Activated CD8-positive, alpha-beta T cell treated with anti-CD3 and anti-CD28 coated beads for 36 hours (primary cell): ENCODE measurements around the gene SPTBN1. TPM values are rescaled to one million over a fixed set of nuclear protein-coding genes. Genes with fewer than 3 reads are reported as not detected.
A peak's percentile ranks its signal among the peaks of the same experiment; 100 is the strongest.

Source experiments
- ATAC-seq: fragments of 200-7000 bp; cut with Tn5 transposase; one replicate; pipeline ENCODE4 v1.10.0; 2021; ENCODE audit warnings: mild to moderate bottlenecking, moderate library complexity
- CTCF ChIA-PET: fragments of 350-600 bp; sonication (Branson Sonifier 250); formaldehyde crosslinking; loops from one replicate; lab custom pipeline; 2021; ENCODE audit warnings: antibody characterized with exemption; lab: Charles Lee
- POLR2A ChIA-PET: fragments of 350-600 bp; sonication (Branson Sonifier 250); formaldehyde crosslinking; loops from one replicate; lab custom pipeline; 2021; ENCODE audit warnings: antibody characterized with exemption; lab: Charles Lee
- DNase-seq: peaks from one replicate; pipeline ENCODE4 v3.0.0-alpha.2; 2020
- H3K27ac Mint-ChIP-seq: one replicate; pipeline ENCODE4 v1.8.0; 2021; ENCODE audit warnings: mild to moderate bottlenecking, mixed read lengths
- H3K27me3 Mint-ChIP-seq: one replicate; pipeline ENCODE4 v1.8.0; 2021; ENCODE audit warnings: mixed read lengths
- H3K36me3 Mint-ChIP-seq: one replicate; pipeline ENCODE4 v1.8.0; 2021; ENCODE audit warnings: low read depth, mixed read lengths
- H3K4me1 Mint-ChIP-seq: one replicate; pipeline ENCODE4 v1.8.0; 2021; ENCODE audit warnings: low read depth, mixed read lengths
- H3K4me3 Mint-ChIP-seq: one replicate; pipeline ENCODE4 v1.8.0; 2021; ENCODE audit warnings: mild to moderate bottlenecking, moderate library complexity, mixed read lengths
- H3K9me3 Mint-ChIP-seq: one replicate; pipeline ENCODE4 v1.8.0; 2021; ENCODE audit warnings: mixed read lengths
- CTCF ChIP-seq: fragments of 200-600 bp; IDR thresholded peaks from one replicate; pipeline ENCODE4 v1.8.0; 2022; ENCODE audit warnings: antibody characterized with exemption, mild to moderate bottlenecking
- intact Hi-C: fragments of 100-400 bp; cut with micrococcal nuclease; formaldehyde crosslinking; loops from one replicate; pipeline ENCODE4 v1.10.0; 2022
- total RNA-seq, 2 experiments: library from RNA; stranded (reverse); gene quantifications; one replicate each; pipeline ENCODE4 v1.2.3, GENCODE V29; 2021

Gene SPTBN1
- total RNA-seq, 2 experiments from 2014 or later, result 91.8 to 91.9 TPM

GRCh38 chr2:54613794-54614257 lies 157.7 kb downstream of the SPTBN1 start:
- ChIA-PET CTCF (interaction anchor here (1.6 kb wide), 1 partner anchor 11 kb away, joined by 4 read pairs; no protein-coding TSS in a partner anchor), POLR2A (interaction anchor here (0.9 kb wide), 1 partner anchor 54 kb away, joined by 3 read pairs; no protein-coding TSS in a partner anchor)
- ATAC-seq, result no peak
- no peaks in the 10 kb centered on the region for H3K27me3 Mint-ChIP-seq
- no peak for TF ChIP-seq CTCF
- peaks cover 47% of the 10 kb centered on the region for H3K4me1 Mint-ChIP-seq
- peaks cover 40% of the 10 kb centered on the region for H3K36me3 Mint-ChIP-seq
- H3K4me3 Mint-ChIP-seq, result no peak overlapping the region
- no peak overlapping the region for H3K27ac Mint-ChIP-seq
- intact Hi-C loops, result no loop called here
- DNase-seq, result no peak
- H3K9me3 Mint-ChIP-seq, result no peaks in the 10 kb centered on the region

GRCh38 chr2:54614819-54615218 lies 158.7 kb downstream of the SPTBN1 start:
- TF ChIP-seq CTCF, result no peak
- Mint-ChIP-seq H3K27ac (no peak overlapping the region), H3K4me1 (peaks cover 45% of the 10 kb centered on the region), H3K36me3 (peaks cover 39% of the 10 kb centered on the region), H3K9me3 (no peaks in the 10 kb centered on the region), H3K27me3 (no peaks in the 10 kb centered on the region), H3K4me3 (no peak overlapping the region)
- ChIA-PET POLR2A (interaction anchor here (1.1 kb wide), 1 partner anchor 8 kb away, joined by 4 read pairs; no protein-coding TSS in a partner anchor), CTCF (interaction anchor here (0.6 kb wide), 1 partner anchor 500 kb away, joined by 3 read pairs; no protein-coding TSS in a partner anchor)
- no peak for ATAC-seq
- no peak for DNase-seq
- intact Hi-C loops, result no loop called here

GRCh38 chr2:54615832-54616534 lies 159.9 kb downstream of the SPTBN1 start:
- no peak for DNase-seq
- Mint-ChIP-seq H3K4me3 (no peak overlapping the region), H3K27me3 (no peaks in the 10 kb centered on the region), H3K36me3 (peaks cover 48% of the 10 kb centered on the region), H3K9me3 (no peaks in the 10 kb centered on the region), H3K27ac (peak overlapping the region; percentile 36), H3K4me1 (peaks cover 36% of the 10 kb centered on the region)
- intact Hi-C loops, result no loop called here
- ChIA-PET POLR2A (interaction anchor here (1.1 kb wide), 1 partner anchor 9 kb away, joined by 4 read pairs; no protein-coding TSS in a partner anchor), CTCF (interaction anchor here (0.8 to 2.1 kb wide), 5 partner anchors 9 to 89 kb away, joined by 3 to 5 read pairs (median 4); no protein-coding TSS in a partner anchor)
- TF ChIP-seq CTCF, result no peak
- ATAC-seq, result no peak

GRCh38 chr2:54617409-54617808 lies 161.3 kb downstream of the SPTBN1 start:
- H3K9me3 Mint-ChIP-seq, result no peaks in the 10 kb centered on the region
- intact Hi-C loops, result no loop called here
- no peak overlapping the region for H3K4me3 Mint-ChIP-seq
- ChIA-PET POLR2A (no interaction called here), CTCF (interaction anchor here (0.8 to 2.1 kb wide), 4 partner anchors 26 to 87 kb away, joined by 3 to 5 read pairs (median 3); no protein-coding TSS in a partner anchor)
- H3K27ac Mint-ChIP-seq, result no peak overlapping the region
- no peak for DNase-seq
- no peak for ATAC-seq
- TF ChIP-seq CTCF, result no peak
- no peaks in the 10 kb centered on the region for H3K27me3 Mint-ChIP-seq
- H3K4me1 Mint-ChIP-seq, result peaks cover 30% of the 10 kb centered on the region
- H3K36me3 Mint-ChIP-seq, result peaks cover 45% of the 10 kb centered on the region
